ENCODE measurements around the gene NFKBIZ.
"Not testable (repeated sequence)": the region's sequence is repeated elsewhere in the genome, so short reads cannot be mapped to it uniquely, and the experiment has no call there.

The NFKBIZ gene

GRCh38 chr3:101873619-101874018 lies 24.3 kb downstream of the NFKBIZ start:
- no peak for DNase-seq (ENCODE audit: low spot score)

GRCh38 chr3:101876142-101876541 lies 26.8 kb downstream of the NFKBIZ start:
- no peak for DNase-seq (ENCODE audit: low spot score)

- no peak for DNase-seq (ENCODE audit: low spot score)
Observed at GRCh38 chr3:101878589-101878988, 29.3 kb downstream of the NFKBIZ start.

GRCh38 chr3:101879102-101879501 lies 29.8 kb downstream of the NFKBIZ start:
- DNase-seq (ENCODE audit: low spot score), result no peak

- DNase-seq (ENCODE audit: low spot score), result no peak
Observed at GRCh38 chr3:101879623-101880284, 30.4 kb downstream of the NFKBIZ start.

DNA sequence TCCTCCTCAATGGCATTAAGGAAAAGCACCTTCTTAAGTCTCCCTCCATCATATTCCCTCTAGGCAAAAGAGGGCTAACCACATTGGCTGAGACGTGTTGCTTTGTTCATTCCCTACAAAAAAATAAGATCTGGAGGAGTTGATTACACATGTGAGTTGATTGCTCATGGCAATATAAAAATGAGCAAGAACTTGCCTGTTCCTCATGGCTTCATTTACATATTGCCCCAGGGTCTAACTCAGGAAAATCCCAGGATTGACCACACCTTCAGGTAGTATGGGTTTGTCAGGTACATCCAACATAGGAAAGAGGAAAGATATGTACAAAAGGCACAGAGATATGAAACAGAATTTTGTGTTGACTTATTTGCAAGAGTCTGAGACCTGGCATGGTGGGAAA lies 35.5 kb downstream of the NFKBIZ start:
- no peak for DNase-seq (ENCODE audit: low spot score)

DNA sequence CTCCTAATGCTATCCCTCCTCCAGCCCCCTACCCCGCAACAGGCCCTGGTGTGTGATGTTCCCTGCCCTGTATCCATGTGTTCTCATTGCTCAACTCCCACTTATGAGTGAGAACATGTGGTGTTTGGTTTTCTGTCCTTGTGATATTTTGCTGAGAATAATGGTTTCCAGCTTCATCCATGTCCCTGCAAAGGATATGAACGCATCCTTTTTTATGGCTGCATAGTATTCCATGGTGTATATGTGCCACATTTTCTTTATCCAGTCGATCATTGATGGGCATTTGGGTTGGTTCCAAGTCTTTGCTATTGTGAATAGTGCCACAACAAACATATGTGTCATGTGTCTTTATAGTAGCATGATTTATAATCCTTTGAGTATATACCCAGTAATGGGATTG lies 36.3 kb downstream of the NFKBIZ start:
- not testable (repeated sequence) for DNase-seq (ENCODE audit: low spot score)

DNA sequence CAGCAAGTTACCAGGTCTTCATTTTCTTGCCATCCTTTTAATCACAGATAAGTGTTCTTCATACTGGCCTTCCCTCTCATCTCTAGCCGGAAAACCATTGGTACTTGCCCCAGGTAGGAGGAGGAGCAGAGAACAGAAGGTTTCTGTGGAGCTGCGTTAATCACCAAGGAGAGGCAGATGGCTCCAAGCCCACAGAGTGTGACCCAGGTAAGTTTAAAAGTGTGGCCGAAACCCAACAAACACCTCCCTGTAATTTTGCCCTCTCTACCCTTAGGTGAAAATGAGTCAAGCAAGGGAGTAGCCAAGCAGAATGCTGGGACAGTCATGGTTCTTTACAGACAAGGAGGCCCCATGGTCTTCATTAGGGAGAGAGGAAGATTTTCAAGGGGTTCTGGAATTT lies 37.3 kb downstream of the NFKBIZ start:
- no peak for DNase-seq (ENCODE audit: low spot score)

DNA sequence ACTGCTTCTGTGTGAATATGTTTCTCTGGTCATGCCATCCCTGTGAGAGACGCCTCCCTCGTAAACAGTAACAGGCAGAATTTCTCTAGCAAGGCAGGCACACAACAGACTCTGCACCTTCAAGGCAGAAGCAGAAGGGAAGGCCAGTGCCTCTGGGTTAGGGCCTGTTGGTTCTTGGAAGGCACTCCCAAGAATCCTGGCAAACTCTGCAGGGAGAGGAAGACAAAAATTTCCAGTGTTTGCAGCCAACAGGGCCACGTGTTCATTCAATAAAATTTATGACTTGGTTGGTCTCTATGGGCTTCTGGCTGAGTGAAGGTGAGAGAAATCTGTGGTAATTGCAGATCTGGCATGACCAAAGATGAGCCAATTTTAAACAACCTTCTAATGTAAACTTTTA lies 39.3 kb downstream of the NFKBIZ start:
- DNase-seq (ENCODE audit: low spot score), result no peak

GRCh38 chr3:101890716-101891115 lies 41.4 kb downstream of the NFKBIZ start:
- no peak for DNase-seq (ENCODE audit: low spot score)

DNA sequence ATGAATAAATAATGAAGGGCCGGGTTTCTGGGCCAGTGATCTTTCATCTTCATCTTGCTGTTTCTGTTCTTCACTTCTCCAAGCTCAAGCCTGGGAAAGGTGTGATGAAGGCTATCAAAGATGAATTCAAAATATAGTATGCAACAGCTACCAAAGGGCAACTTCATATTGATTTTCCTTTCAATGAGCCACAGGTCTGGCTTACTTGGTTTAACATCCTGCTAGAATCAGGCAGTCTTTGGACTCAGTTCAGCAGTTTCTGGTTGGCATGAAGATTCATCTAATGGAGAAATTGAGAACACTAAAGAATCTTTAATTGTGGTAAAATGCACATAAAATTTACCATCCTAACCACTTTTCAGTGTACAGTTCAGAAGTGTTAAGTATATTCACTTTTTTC lies 43.3 kb downstream of the NFKBIZ start:
- DNase-seq (ENCODE audit: low spot score), result no peak

- DNase-seq (ENCODE audit: low spot score), result no peak
Observed at GRCh38 chr3:101896083-101896757, 46.9 kb downstream of the NFKBIZ start.

GRCh38 chr3:101897013-101897412 lies 47.7 kb downstream of the NFKBIZ start:
- DNase-seq (ENCODE audit: low spot score), result no peak

DNA sequence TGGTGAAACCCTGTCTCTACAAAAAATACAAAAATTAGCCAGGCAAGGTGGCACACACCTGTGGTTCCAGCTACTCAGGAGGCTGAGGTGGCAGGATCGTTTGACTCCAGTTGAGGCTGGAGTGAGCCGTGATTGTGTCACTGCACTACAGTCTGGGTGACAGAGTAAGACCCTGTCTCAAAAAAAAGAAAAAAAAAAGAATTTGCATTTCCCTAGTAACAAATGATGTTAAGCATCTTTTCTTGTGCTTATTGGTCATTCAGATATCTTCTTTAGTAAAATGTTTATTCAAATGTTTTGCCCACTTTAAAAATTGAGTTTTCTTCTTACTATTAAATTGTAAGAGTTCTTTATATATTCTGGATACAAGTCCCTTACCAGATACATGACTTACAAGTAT lies 48.7 kb downstream of the NFKBIZ start:
- no peak for DNase-seq (ENCODE audit: low spot score)

DNA sequence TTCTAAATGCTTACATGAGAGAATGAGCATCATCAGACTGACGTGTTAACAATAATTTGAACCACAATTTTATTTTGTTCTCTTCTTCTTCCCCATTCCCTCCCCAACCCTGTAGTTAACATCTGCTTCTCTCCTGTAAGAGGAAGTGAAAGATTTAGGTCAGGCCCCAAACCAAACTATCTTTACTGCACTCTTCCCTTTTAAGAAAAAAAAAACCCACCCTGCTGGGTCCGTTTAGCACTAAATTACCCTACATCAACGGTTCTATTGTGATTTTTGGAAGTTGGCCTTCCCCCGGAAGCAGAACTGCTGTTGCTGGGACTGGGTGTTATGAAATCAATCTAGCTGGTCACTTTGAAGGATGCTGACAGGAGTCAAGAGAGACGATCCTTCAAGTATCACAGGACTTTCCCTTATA lies 49.4 kb downstream of the NFKBIZ start:
- peak; percentile 57 for DNase-seq (ENCODE audit: low spot score)

DNA sequence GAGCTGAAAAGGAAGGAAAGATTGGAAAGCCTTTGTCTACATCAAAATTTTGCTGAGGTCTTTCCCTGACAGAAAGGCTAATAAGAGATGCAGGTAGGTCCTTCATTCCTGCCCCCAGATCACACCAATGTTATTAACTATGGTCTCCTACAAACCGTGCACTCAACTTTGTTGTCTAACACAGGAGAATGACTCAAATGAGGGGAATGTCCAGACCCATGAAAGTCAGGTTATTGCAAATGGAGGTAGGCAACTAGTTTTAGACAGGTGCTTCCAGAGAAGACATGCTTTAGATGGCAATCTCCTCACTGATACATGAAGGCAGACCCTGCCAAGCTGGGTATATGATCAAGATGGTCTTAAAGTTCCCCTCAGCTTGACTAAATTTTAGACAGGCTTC lies 51.0 kb downstream of the NFKBIZ start:
- DNase-seq (ENCODE audit: low spot score), result no peak

DNA sequence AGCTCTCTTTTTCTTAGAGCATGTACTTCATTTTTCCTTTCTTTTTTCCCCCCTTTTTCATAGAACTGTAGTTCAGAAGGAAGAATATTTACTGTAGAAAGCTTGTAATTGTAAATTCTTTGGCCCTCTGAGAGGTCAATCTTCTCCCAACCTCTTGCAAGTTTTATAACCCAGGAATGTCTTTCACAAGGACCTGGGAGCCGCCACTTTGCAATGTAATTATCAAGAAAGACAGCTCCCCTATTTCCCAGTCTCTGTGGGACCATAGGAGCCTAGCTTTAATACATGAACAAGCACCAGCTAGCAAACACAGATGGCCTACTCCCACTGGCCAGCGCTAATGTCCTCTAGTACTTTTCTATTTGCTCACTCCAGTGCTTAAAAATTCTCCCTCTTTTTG lies 51.4 kb downstream of the NFKBIZ start:
- DNase-seq (ENCODE audit: low spot score), result no peak

GRCh38 chr3:101902041-101902440 lies 52.7 kb downstream of the NFKBIZ start:
- DNase-seq (ENCODE audit: low spot score), result no peak

GRCh38 chr3:101903451-101903871 lies 54.1 kb downstream of the NFKBIZ start:
- no peak for DNase-seq (ENCODE audit: low spot score)

- not testable (repeated sequence) for DNase-seq (ENCODE audit: low spot score)
Observed at GRCh38 chr3:101905573-101905972, 56.3 kb downstream of the NFKBIZ start.
